Liver (tissue), 3 donors: Measurements from ENCODE around the gene CIAO3.

Experiments used
- GABPA ChIP-seq, 2 donors: IDR thresholded peaks in 1 of 2; conservative IDR thresholded peaks in 1 of 2; 2 replicates each; pipeline ENCODE4 v1.6.1; 2016; ENCODE audit warnings: antibody characterized with exemption in 2 of 2, mild to moderate bottlenecking in 1 of 2, moderate library complexity in 1 of 2
- JUND ChIP-seq, 2 donors: IDR thresholded peaks; 2 replicates each; pipeline ENCODE4 v1.6.1; 2016; ENCODE audit warnings: antibody characterized with exemption in 2 of 2
- RAD21 ChIP-seq, 2 donors: IDR thresholded peaks; 2 replicates each; pipeline ENCODE4 v1.6.1; 2016; ENCODE audit warnings: antibody characterized with exemption in 2 of 2, mild to moderate bottlenecking in 2 of 2
- TAF1 ChIP-seq: conservative IDR thresholded peaks from 2 replicates; pipeline ENCODE4 v1.6.1; 2016; ENCODE audit warnings: antibody characterized with exemption, mild to moderate bottlenecking
- TF ChIP-seq, protein P1 (sequence below): fragments of 150-350 bp; IDR thresholded peaks from 2 replicates; pipeline ENCODE4 v1.5.1; 2017; ENCODE audit warnings: improper control_type of control experiment, low read depth, low read length; ENCODE audit not compliant: missing input control
- donor health status: healthy.
- donor health status: healthy.

DNA sequence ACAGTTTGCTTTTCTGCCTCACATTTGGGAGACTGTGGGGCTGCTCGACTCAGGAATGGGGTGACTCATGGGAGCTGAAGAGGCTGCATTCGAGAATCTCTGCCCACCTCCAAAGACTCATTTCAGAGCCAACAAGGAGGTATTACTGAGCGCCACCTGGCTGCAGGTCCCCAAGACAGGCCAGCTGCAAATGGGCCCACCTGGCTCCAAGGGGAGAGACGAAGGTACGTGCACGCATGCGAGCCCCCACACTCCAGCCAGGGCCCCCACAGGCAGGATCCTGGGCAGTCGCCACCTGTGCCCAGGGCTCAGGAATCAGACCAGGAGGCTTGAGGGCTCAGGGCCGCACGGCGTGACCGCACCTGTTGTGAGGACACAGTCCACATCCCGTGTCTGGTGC is 7.9 kb downstream of the CIAO3 start:
- TF ChIP-seq, protein P1, sequence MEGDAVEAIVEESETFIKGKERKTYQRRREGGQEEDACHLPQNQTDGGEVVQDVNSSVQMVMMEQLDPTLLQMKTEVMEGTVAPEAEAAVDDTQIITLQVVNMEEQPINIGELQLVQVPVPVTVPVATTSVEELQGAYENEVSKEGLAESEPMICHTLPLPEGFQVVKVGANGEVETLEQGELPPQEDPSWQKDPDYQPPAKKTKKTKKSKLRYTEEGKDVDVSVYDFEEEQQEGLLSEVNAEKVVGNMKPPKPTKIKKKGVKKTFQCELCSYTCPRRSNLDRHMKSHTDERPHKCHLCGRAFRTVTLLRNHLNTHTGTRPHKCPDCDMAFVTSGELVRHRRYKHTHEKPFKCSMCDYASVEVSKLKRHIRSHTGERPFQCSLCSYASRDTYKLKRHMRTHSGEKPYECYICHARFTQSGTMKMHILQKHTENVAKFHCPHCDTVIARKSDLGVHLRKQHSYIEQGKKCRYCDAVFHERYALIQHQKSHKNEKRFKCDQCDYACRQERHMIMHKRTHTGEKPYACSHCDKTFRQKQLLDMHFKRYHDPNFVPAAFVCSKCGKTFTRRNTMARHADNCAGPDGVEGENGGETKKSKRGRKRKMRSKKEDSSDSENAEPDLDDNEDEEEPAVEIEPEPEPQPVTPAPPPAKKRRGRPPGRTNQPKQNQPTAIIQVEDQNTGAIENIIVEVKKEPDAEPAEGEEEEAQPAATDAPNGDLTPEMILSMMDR, result no peak
- TF ChIP-seq RAD21 (IDR thresholded peaks at IDR 0.05) (no peak), TAF1 (no peak), JUND (IDR thresholded peaks at IDR 0.05) (no peak), GABPA (IDR thresholded peaks at IDR 0.05 in 1 of 2, conservative IDR thresholded peaks at IDR 0.05 in 1 of 2) (no peak)
